ENCODE data around the gene CUL4B. TPM values are rescaled to one million over a fixed set of nuclear protein-coding genes. Genes with fewer than 3 reads are reported as not detected.
"Not testable (repeated sequence)": the region's sequence is repeated elsewhere in the genome, so short reads cannot be mapped to it uniquely, and the experiment has no call there.

The CUL4B gene
- polyA plus RNA-seq, 1 experiment = 107 TPM

DNA sequence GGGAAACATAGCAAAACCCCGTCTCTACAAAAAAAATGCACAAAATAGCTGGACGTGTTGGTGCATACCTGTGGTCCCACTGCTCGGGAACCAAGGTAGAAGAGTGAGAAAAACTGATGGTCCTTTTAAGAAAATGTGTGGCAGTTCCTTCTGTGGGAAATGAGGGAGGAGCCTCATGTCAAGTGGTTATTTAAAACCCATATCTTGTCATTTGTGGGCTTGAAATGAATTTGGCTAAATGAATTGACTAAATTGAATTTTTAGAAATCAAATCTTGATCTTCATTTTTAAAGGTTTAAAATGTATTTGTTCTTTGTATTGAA, 75.5 kb downstream of the CUL4B start:
- H3K36me3 ChIP-seq (ENCODE audit: control insufficient read depth, insufficient read depth, low read length) = no peaks in the 10 kb centered on the region
- DNase-seq (ENCODE audit: low read depth) = no peak
- no peaks in the 10 kb centered on the region for H3K27me3 ChIP-seq (ENCODE audit: control insufficient read depth, insufficient read depth, low read length)
- TF ChIP-seq, protein P1, sequence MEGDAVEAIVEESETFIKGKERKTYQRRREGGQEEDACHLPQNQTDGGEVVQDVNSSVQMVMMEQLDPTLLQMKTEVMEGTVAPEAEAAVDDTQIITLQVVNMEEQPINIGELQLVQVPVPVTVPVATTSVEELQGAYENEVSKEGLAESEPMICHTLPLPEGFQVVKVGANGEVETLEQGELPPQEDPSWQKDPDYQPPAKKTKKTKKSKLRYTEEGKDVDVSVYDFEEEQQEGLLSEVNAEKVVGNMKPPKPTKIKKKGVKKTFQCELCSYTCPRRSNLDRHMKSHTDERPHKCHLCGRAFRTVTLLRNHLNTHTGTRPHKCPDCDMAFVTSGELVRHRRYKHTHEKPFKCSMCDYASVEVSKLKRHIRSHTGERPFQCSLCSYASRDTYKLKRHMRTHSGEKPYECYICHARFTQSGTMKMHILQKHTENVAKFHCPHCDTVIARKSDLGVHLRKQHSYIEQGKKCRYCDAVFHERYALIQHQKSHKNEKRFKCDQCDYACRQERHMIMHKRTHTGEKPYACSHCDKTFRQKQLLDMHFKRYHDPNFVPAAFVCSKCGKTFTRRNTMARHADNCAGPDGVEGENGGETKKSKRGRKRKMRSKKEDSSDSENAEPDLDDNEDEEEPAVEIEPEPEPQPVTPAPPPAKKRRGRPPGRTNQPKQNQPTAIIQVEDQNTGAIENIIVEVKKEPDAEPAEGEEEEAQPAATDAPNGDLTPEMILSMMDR (IDR thresholded peaks at IDR 0.05; ENCODE audit: insufficient read depth, low read depth, low read length) = no peak
- CTCF ChIA-PET = interaction anchor here (1.4 to 1.8 kb wide), 2 partner anchors 11 to 16 kb away, joined by 3 to 4 read pairs; partner anchors contain the start of gene LAMP2
- POLR2A ChIA-PET = no interaction called here
- peak overlapping the region; percentile 49 for H3K4me3 ChIP-seq (ENCODE audit: low read depth, low read length)

- TF ChIP-seq, protein P1 (IDR thresholded peaks at IDR 0.05; ENCODE audit: insufficient read depth, low read depth, low read length) = no peak
- DNase-seq (ENCODE audit: low read depth) = no peak
- Histone ChIP-seq H3K4me3 (ENCODE audit: low read depth, low read length) (no peak overlapping the region), H3K27me3 (ENCODE audit: control insufficient read depth, insufficient read depth, low read length) (no peaks in the 10 kb centered on the region), H3K36me3 (ENCODE audit: control insufficient read depth, insufficient read depth, low read length) (no peaks in the 10 kb centered on the region)
- ChIA-PET CTCF (no interaction called here), POLR2A (interaction anchor here (0.5 kb wide), 1 partner anchor 16 kb away, joined by 3 read pairs; no protein-coding TSS in a partner anchor)
These were observed 83.3 kb downstream of the CUL4B start for GRCh38 chrX:120477453-120477852.

- H3K36me3 ChIP-seq (ENCODE audit: control insufficient read depth, insufficient read depth, low read length) = no peaks in the 10 kb centered on the region
- TF ChIP-seq, protein P1 (IDR thresholded peaks at IDR 0.05; ENCODE audit: insufficient read depth, low read depth, low read length) = no peak
These were observed 84.0 kb downstream of the CUL4B start for GRCh38 chrX:120476714-120477113.

DNA sequence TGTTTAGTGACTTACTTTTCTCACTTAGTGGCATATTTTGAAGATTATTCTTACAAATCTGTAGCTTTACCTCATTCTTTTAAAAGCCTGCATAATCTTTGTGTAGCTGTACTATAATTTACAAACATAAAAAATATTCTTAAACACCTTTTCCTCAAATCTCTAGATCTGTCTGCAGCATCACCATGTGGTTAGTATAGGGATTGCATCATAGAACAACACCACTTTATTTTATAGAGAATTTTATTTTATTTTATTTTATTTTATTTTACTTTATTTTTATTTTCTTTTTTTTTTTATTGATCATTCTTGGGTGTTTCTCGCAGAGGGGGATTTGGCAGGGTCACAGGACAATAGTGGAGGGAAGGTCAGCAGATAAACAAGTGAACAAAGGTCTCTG, 85.3 kb downstream of the CUL4B start:
- POLR2A ChIA-PET; DNase-seq (ENCODE audit: low read depth); H3K27me3 ChIP-seq (ENCODE audit: control insufficient read depth, insufficient read depth, low read length); H3K36me3 ChIP-seq (ENCODE audit: control insufficient read depth, insufficient read depth, low read length); H3K4me3 ChIP-seq (ENCODE audit: low read depth, low read length): not testable (repeated sequence)
- CTCF ChIA-PET = interaction anchor here (0.8 to 1.3 kb wide), 2 partner anchors 22 to 94 kb away, joined by 3 to 6 read pairs; no protein-coding TSS in a partner anchor
- TF ChIP-seq, protein P1 (IDR thresholded peaks at IDR 0.05; ENCODE audit: insufficient read depth, low read depth, low read length) = peak; percentile 47

More at GRCh38 chrX:120476714-120477113, 84.0 kb downstream of the CUL4B start:
- no peak for DNase-seq (ENCODE audit: low read depth)
- ChIA-PET CTCF (interaction anchor here (1.3 kb wide), 1 partner anchor 9 kb away, joined by 5 read pairs; no protein-coding TSS in a partner anchor), POLR2A (no interaction called here)
- H3K4me3 ChIP-seq (ENCODE audit: low read depth, low read length) = no peak overlapping the region
- no peaks in the 10 kb centered on the region for H3K27me3 ChIP-seq (ENCODE audit: control insufficient read depth, insufficient read depth, low read length)

Small RNAs within 50 kb of the gene (small RNA-seq; reads per million reads assigned to genes)
- not detected for gene RNU7-37P (ENCODE audit: insufficient read length, low read depth, low replicate concordance)

Other genes starting within 250 kb of the CUL4B start
- 0.10 and 0.17 TPM in 2 replicates for gene TMEM255A, start 249.5 kb downstream of the CUL4B start, polyA plus RNA-seq (2011; rRNA removed)
- not detected in 2 replicates for gene ATP1B4, start 198.9 kb downstream of the CUL4B start, polyA plus RNA-seq (2011; rRNA removed)
- 70.7 and 121 TPM in 2 replicates for gene LAMP2, start 91.7 kb downstream of the CUL4B start, polyA plus RNA-seq (2011; rRNA removed)
- 36.9 and 66.0 TPM in 2 replicates for gene MCTS1, start 43.1 kb upstream of the CUL4B start, polyA plus RNA-seq (2011; rRNA removed)
- 28.2 and 53.5 TPM in 2 replicates for gene C1GALT1C1, start 69.1 kb upstream of the CUL4B start, polyA plus RNA-seq (2011; rRNA removed)